Amniotic stem cell (primary cell): Measurements from ENCODE around the gene PLEKHA6.
"Not testable (repeated sequence)": the region's sequence is repeated elsewhere in the genome, so short reads cannot be mapped to it uniquely, and the experiment has no call there.

ENCODE experiments used
- DNase-seq: peaks from one replicate; lab custom pipeline; 2025; lab: John Stamatoyannopoulos, UW

PLEKHA6 gene

GRCh38 chr1:204314893-204315658 is 44.7 kb downstream of the PLEKHA6 start:
- DNase-seq = no peak

- DNase-seq = no peak
These were observed 45.4 kb downstream of the PLEKHA6 start for GRCh38 chr1:204314171-204314892.

GRCh38 chr1:204313675-204314074 is 46.1 kb downstream of the PLEKHA6 start:
- DNase-seq = no peak

- DNase-seq = not testable (repeated sequence)
These were observed 48.8 kb downstream of the PLEKHA6 start for GRCh38 chr1:204310970-204311369.

GRCh38 chr1:204308023-204308628 is 51.6 kb downstream of the PLEKHA6 start:
- no peak for DNase-seq

- DNase-seq = no peak
These were observed 52.3 kb downstream of the PLEKHA6 start for GRCh38 chr1:204307334-204307883.

GRCh38 chr1:204306076-204306475 is 53.7 kb downstream of the PLEKHA6 start:
- no peak for DNase-seq

- no peak for DNase-seq
These were observed 55.7 kb downstream of the PLEKHA6 start for GRCh38 chr1:204304067-204304466.

GRCh38 chr1:204302769-204303168 is 57.0 kb downstream of the PLEKHA6 start:
- no peak for DNase-seq

- DNase-seq = no peak
These were observed 58.4 kb downstream of the PLEKHA6 start for GRCh38 chr1:204301171-204301957.

GRCh38 chr1:204299814-204300365 is 59.8 kb downstream of the PLEKHA6 start:
- DNase-seq = no peak

- DNase-seq = peak; percentile 85
These were observed 63.2 kb downstream of the PLEKHA6 start for GRCh38 chr1:204296431-204296988.

GRCh38 chr1:204295671-204296070 is 64.1 kb downstream of the PLEKHA6 start:
- DNase-seq = no peak

- DNase-seq = peak; percentile 79
These were observed 65.4 kb downstream of the PLEKHA6 start for GRCh38 chr1:204294357-204294756.

GRCh38 chr1:204293605-204294337 is 66.0 kb downstream of the PLEKHA6 start:
- no peak for DNase-seq

GRCh38 chr1:204292740-204293139 is 67.0 kb downstream of the PLEKHA6 start:
- DNase-seq = no peak

- DNase-seq = no peak
These were observed 70.4 kb downstream of the PLEKHA6 start for GRCh38 chr1:204289280-204289679.

GRCh38 chr1:204288021-204288588 is 71.6 kb downstream of the PLEKHA6 start:
- DNase-seq = no peak

GRCh38 chr1:204287466-204287891 is 72.2 kb downstream of the PLEKHA6 start:
- no peak for DNase-seq

- DNase-seq = no peak
These were observed 72.8 kb downstream of the PLEKHA6 start for GRCh38 chr1:204286831-204287421.
